GM12875 (cell line): Measurements from ENCODE around the gene SCYGR5.
"Not testable (repeated sequence)": the region's sequence is repeated elsewhere in the genome, so short reads cannot be mapped to it uniquely, and the experiment has no call there.

Source experiments
- H3K4me3 ChIP-seq: one replicate; pipeline ENCODE4 v1.5.1; 2011; ENCODE audit warnings: low read depth, low read length, control low read depth
- CTCF ChIP-seq: IDR thresholded peaks from 2 replicates; pipeline ENCODE4 v1.5.1; 2011; ENCODE audit warnings: low read depth, mild to moderate bottlenecking, control low read depth, inconsistent platforms, low read length, moderate library complexity, borderline replicate concordance; ENCODE audit not compliant: insufficient read depth

SCYGR5 gene

GRCh38 chr2:227655454-227655853 is 11.2 kb upstream of the SCYGR5 start:
- TF ChIP-seq CTCF: no peak
- no peak overlapping the region for H3K4me3 ChIP-seq

DNA sequence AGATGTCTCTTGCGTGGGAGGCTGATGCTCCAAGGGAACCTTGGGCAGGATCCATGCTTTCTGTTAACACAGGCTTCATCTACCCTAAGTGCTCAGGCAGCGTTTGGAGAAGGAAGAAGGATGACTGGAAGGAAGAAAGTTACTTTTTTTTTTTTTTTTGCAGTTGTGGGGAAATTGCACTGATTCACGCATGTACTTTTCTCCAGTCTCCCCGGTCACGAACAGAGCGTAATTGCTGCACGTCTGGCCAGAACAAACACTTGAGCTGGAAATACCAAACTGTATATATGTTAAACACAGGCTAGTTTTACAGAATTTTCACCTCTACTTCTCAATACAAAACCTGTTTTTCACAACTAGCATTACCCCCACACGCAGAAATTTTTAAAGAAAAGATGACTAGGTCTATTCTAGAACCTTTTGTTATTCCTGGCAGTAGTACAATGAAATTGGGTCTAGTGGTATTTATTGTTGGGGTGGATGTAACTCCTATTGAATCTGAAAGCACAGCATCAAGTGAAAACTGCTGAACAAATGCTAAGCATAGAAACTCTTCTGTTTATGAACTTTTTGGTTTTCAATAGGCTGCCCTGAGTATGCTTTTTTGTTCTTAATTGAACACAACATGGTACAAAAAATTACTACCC is 9.3 kb upstream of the SCYGR5 start:
- H3K4me3 ChIP-seq: no peak overlapping the region
- TF ChIP-seq CTCF: no peak

GRCh38 chr2:227661025-227661649 is 5.5 kb upstream of the SCYGR5 start:
- no peak overlapping the region for H3K4me3 ChIP-seq
- no peak for TF ChIP-seq CTCF

- no peak overlapping the region for H3K4me3 ChIP-seq
- TF ChIP-seq CTCF: no peak
Observed at GRCh38 chr2:227661827-227662226, 4.8 kb upstream of the SCYGR5 start.

DNA sequence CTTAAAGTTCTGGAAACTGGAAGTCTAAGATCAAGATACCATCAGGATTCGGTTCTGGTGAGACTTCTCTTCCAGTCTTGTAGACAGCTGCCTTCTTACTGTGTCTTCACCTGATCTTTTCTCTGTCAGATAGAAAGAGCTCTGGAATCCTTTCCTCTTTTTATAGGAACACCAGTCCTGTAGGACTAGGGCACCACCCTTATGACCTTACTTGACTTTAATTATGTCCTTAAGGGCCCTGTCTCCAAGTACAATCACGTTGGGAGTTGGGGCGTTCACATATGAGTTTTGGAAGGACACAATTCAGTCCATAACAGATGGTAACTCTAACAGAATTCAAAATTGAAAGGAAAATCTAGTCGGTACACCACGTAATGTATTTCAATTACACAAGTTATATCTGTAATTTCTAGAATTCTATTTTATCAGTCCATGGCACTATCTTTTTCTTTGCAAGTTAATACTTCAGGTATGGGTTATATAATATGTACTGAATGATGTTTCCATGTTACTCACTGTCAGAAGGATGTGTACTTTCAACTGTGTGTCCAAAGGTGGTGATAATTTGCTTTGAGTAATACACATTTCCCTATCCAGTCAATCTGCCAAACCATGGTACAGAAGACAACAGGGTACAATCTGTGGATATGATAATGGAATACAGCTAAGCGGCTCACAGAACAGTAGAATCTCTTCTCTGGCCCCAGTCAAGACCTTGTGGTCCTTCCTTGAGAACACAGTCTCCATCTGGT is 1.2 kb upstream of the SCYGR5 start:
- TF ChIP-seq CTCF: no peak
- no peak overlapping the region for H3K4me3 ChIP-seq

GRCh38 chr2:227671170-227671905 is 4.7 kb downstream of the SCYGR5 start:
- no peak overlapping the region for H3K4me3 ChIP-seq
- no peak for TF ChIP-seq CTCF

GRCh38 chr2:227673620-227674019 is 7.0 kb downstream of the SCYGR5 start:
- H3K4me3 ChIP-seq: not testable (repeated sequence)
